HG03196 (cell line): Measurements from ENCODE around the gene SPNS3.

Source experiments
- ATAC-seq: cut with Tn5 transposase; IDR thresholded peaks from one replicate; pipeline ENCODE4 v1.9.1; 2021; ENCODE audit not compliant: unreplicated experiment

The SPNS3 gene

GRCh38 chr17:4525691-4526397, 92.1 kb downstream of the SPNS3 start:
- no peak for ATAC-seq

GRCh38 chr17:4527134-4527533, 93.4 kb downstream of the SPNS3 start:
- no peak for ATAC-seq

- no peak for ATAC-seq
These were observed 93.9 kb downstream of the SPNS3 start for GRCh38 chr17:4527566-4528125.

GRCh38 chr17:4529533-4530152, 95.9 kb downstream of the SPNS3 start:
- no peak for ATAC-seq

- ATAC-seq = no peak
These were observed 97.3 kb downstream of the SPNS3 start for GRCh38 chr17:4530799-4531730.

GRCh38 chr17:4531988-4532736, 98.4 kb downstream of the SPNS3 start:
- ATAC-seq = no peak

GRCh38 chr17:4532860-4533522, 99.3 kb downstream of the SPNS3 start:
- no peak for ATAC-seq

GRCh38 chr17:4533523-4534504, 100.1 kb downstream of the SPNS3 start:
- no peak for ATAC-seq

- ATAC-seq = no peak
These were observed 100.8 kb downstream of the SPNS3 start for GRCh38 chr17:4534515-4534914.

GRCh38 chr17:4534928-4535666, 101.4 kb downstream of the SPNS3 start:
- no peak for ATAC-seq

GRCh38 chr17:4535667-4536258, 102.0 kb downstream of the SPNS3 start:
- no peak for ATAC-seq

- no peak for ATAC-seq
These were observed 102.6 kb downstream of the SPNS3 start for GRCh38 chr17:4536259-4536741.

- no peak for ATAC-seq
These were observed 103.1 kb downstream of the SPNS3 start for GRCh38 chr17:4536742-4537411.
